Fibroblast of mammary gland (primary cell): ENCODE results near the gene DCST1.
A peak's percentile ranks its signal among the peaks of the same experiment; 100 is the strongest.

Experiments
- DNase-seq: peaks from one replicate; pipeline ENCODE4 v3.0.0-alpha.2; 2010; ENCODE audit warnings: low read depth
- H3K4me3 ChIP-seq: 2 replicates; pipeline ENCODE4 v1.5.1; 2011; ENCODE audit warnings: low read depth, mild to moderate bottlenecking, low read length, moderate library complexity; ENCODE audit not compliant: control insufficient read depth
- TF ChIP-seq, protein P1 (sequence below): conservative IDR thresholded peaks from 2 replicates; pipeline ENCODE4 v1.5.1; 2011; ENCODE audit warnings: low read depth, low read length, inconsistent platforms; ENCODE audit not compliant: control insufficient read depth, insufficient read depth

DCST1 gene

DNA sequence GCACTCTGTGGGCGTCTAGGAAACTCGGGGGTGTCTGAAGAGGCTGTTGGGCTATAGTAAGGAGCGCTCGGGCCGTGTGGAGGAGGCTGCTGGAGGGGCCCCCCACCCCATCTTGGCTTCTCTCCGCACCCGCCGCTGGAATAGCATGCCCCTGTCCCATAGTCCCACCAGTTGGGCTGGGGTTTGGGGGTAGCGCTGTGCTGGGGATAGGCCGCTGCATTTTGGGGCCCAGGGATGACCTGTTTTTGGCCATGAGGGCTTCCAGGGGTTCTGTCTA is 45.5 kb downstream of the DCST1 start:
- TF ChIP-seq, protein P1, sequence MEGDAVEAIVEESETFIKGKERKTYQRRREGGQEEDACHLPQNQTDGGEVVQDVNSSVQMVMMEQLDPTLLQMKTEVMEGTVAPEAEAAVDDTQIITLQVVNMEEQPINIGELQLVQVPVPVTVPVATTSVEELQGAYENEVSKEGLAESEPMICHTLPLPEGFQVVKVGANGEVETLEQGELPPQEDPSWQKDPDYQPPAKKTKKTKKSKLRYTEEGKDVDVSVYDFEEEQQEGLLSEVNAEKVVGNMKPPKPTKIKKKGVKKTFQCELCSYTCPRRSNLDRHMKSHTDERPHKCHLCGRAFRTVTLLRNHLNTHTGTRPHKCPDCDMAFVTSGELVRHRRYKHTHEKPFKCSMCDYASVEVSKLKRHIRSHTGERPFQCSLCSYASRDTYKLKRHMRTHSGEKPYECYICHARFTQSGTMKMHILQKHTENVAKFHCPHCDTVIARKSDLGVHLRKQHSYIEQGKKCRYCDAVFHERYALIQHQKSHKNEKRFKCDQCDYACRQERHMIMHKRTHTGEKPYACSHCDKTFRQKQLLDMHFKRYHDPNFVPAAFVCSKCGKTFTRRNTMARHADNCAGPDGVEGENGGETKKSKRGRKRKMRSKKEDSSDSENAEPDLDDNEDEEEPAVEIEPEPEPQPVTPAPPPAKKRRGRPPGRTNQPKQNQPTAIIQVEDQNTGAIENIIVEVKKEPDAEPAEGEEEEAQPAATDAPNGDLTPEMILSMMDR = no peak
- peak overlapping the region; percentile 21 for H3K4me3 ChIP-seq
- no peak for DNase-seq

- no peak for DNase-seq
- H3K4me3 ChIP-seq = no peak overlapping the region
- TF ChIP-seq, protein P1 = no peak
Observed at GRCh38 chr1:155079487-155080311, 46.1 kb downstream of the DCST1 start.

- no peak overlapping the region for H3K4me3 ChIP-seq
- DNase-seq = no peak
- TF ChIP-seq, protein P1 = no peak
Observed at GRCh38 chr1:155080312-155081228, 46.9 kb downstream of the DCST1 start.

- H3K4me3 ChIP-seq = no peak overlapping the region
- TF ChIP-seq, protein P1 = no peak
- DNase-seq = no peak
Observed at GRCh38 chr1:155081472-155082300, 48.1 kb downstream of the DCST1 start.

- TF ChIP-seq, protein P1 = no peak
- DNase-seq = no peak
- H3K4me3 ChIP-seq = no peak overlapping the region
Observed at GRCh38 chr1:155082301-155083051, 48.9 kb downstream of the DCST1 start.
